ENCODE data around the gene CHST5.

Gene CHST5

GRCh38 chr16:75575958-75576357 is 40.0 kb upstream of the CHST5 start:
- no peak for DNase-seq (ENCODE audit: low spot score)
- in situ Hi-C loops (cut with MboI; ENCODE audit: low sequenced_read_pairs, unreplicated experiment), result no loop called here
- TF ChIP-seq CTCF (IDR thresholded peaks at IDR 0.05; ENCODE audit: borderline replicate concordance, control extremely low read depth, extremely low read depth, insufficient read depth, missing control alignments), result no peak

GRCh38 chr16:75573955-75574354 is 38.0 kb upstream of the CHST5 start:
- DNase-seq (ENCODE audit: low spot score), result no peak
- in situ Hi-C loops (cut with MboI; ENCODE audit: low sequenced_read_pairs, unreplicated experiment), result no loop called here
- no peak for TF ChIP-seq CTCF (IDR thresholded peaks at IDR 0.05; ENCODE audit: borderline replicate concordance, control extremely low read depth, extremely low read depth, insufficient read depth, missing control alignments)

- no peak for TF ChIP-seq CTCF (IDR thresholded peaks at IDR 0.05; ENCODE audit: borderline replicate concordance, control extremely low read depth, extremely low read depth, insufficient read depth, missing control alignments)
- no peak for DNase-seq (ENCODE audit: low spot score)
- in situ Hi-C loops (cut with MboI; ENCODE audit: low sequenced_read_pairs, unreplicated experiment), result no loop called here
These were observed 37.1 kb upstream of the CHST5 start for GRCh38 chr16:75572864-75573542.

- DNase-seq (ENCODE audit: low spot score), result peak; percentile 47
- in situ Hi-C loops (cut with MboI; ENCODE audit: low sequenced_read_pairs, unreplicated experiment), result no loop called here
- TF ChIP-seq CTCF (IDR thresholded peaks at IDR 0.05; ENCODE audit: borderline replicate concordance, control extremely low read depth, extremely low read depth, insufficient read depth, missing control alignments), result no peak
These were observed 34.6 kb upstream of the CHST5 start for GRCh38 chr16:75570396-75571065.

GRCh38 chr16:75567911-75568310 is 32.0 kb upstream of the CHST5 start:
- in situ Hi-C loops (cut with MboI; ENCODE audit: low sequenced_read_pairs, unreplicated experiment), result no loop called here
- no peak for TF ChIP-seq CTCF (IDR thresholded peaks at IDR 0.05; ENCODE audit: borderline replicate concordance, control extremely low read depth, extremely low read depth, insufficient read depth, missing control alignments)
- no peak for DNase-seq (ENCODE audit: low spot score)

- DNase-seq (ENCODE audit: low spot score), result peak; percentile 24
- in situ Hi-C loops (cut with MboI; ENCODE audit: low sequenced_read_pairs, unreplicated experiment), result no loop called here
- TF ChIP-seq CTCF (IDR thresholded peaks at IDR 0.05; ENCODE audit: borderline replicate concordance, control extremely low read depth, extremely low read depth, insufficient read depth, missing control alignments), result no peak
These were observed 30.9 kb upstream of the CHST5 start for GRCh38 chr16:75566758-75567255.
